Stimulated activated CD8-positive, alpha-beta memory T cell treated with anti-CD3 and anti-CD28 coated beads, Interleukin-2, amount 100 ng/mL, for 48 hours (primary cell): Measurements from ENCODE around the gene FAS.

Experiments
- DNase-seq, 2 donors: peaks; one replicate each; pipeline ENCODE4 v3.0.0-alpha.2; 2020; ENCODE audit warnings: low read depth in 2 of 2

FAS gene

GRCh38 chr10:89035461-89035860 lies 44.9 kb downstream of the FAS start:
- no peak for DNase-seq

DNA sequence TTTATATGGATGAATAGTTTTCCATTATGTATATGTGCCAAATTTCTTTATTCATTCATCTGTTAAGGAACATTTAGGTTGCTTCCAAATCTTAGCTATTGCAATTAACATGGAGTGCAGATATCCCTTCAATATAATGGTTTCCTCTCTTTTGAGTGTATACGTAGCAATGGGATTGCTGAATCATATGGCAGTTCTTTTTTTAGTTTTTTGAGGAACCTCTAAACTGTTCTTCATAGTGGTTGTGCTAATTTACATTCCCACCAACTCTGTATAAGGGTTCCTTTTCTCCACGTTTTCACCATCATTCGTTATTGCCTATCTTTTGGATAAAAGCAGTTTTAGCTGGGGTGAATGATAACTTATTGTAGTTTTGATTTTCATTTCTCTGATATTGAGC lies 46.5 kb downstream of the FAS start:
- no peak for DNase-seq

GRCh38 chr10:89042562-89042961 lies 52.0 kb downstream of the FAS start:
- DNase-seq, result no peak

DNA sequence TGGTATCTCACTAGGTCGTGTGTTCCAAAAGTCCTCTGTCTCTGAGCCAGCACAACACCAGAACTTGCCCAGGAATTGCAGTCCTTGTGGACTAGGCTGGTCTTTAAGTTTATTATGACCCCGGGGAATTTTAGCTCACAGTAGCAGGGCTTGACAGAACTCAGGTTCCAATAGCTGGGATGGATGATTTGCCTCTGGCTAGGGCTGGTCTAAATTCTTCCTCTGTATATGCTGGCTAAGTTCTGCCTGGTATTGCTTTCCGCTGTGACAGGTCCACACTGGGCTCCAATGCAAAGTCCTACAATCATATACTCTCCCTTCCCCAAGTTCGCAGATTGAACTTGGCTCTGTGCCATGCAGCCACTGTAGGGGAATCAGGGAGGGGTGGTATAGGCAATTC lies 52.5 kb downstream of the FAS start:
- no peak for DNase-seq

DNA sequence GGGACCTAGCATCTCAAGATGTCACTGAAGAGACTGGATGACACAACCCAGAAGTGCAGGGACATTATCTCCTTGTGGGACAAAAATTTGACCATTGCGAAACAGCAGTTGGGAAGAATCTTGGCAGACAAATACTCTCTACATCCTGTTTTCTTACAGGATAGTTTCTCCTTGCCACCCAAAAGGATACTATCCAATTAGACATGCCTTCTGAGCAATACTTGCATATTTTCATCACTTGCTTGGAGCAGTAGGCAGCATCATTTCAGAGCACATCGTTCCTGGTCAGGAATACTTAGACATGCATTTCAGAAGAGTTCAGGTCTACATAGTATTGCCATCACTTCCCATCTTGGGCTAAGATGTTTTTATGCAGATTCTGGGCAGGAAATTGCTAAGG lies 56.8 kb downstream of the FAS start:
- no peak for DNase-seq

- DNase-seq, result no peak
These were observed 61.0 kb downstream of the FAS start for GRCh38 chr10:89051593-89051992.

DNA sequence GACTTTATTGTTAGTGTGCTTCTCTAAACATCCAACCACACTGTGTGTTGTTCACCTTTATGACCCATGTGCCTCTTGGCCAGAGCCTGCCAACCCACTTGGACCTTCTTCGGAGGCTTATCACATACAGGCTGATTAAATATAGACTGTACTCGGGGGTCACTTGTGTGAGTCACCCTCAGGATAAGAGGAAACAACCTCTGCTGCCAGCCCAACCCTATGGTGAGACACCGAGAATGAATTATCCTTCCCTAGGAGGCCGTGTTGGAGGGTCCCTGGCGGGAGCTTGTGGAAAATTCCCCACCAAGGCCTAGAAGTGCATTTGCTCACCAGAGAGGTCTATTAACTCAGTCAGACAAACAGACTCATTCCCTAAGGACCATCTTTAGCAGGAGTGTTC lies 63.0 kb downstream of the FAS start:
- DNase-seq, result no peak

DNA sequence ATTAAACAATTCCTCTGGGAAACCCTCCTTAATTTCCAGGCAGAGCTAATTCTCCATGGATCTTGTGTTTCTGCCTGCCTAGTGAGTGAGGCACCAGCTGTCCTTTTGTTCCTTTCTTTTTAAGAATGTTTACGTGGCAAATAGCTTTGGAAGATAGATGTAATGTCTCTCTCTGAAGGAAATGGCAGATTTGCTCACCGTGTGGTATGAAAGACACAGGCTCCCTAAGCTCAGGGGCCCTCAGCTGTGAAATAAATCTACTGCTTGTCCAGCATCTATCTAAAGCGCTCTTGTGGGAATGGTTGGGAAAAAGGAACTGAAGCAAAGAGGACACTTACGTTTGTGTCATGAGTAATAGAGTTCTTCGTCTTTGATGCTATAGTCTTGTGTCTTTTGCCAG lies 64.6 kb downstream of the FAS start:
- DNase-seq, result no peak

GRCh38 chr10:89062861-89063260 lies 72.3 kb downstream of the FAS start:
- no peak for DNase-seq

- DNase-seq, result no peak
These were observed 72.9 kb downstream of the FAS start for GRCh38 chr10:89063465-89063864.

DNA sequence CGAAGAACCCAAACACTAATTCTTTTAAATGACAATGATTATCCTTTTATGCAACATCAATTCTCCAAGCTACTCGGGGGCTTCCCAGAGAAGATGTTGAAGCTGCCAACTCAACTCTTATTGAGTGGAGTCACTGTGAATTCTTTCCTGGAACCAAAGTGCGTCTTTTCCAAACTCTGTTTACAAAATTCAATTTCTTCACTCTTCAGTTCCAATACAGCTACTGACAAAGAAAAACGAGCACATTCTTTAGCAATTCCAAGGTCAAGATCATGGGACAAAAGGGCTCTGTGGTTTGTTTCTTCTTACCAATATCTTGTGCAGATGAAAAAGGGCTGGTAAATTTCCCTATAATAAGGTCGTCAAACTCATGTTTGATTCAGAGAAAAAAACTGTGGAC lies 74.2 kb downstream of the FAS start:
- DNase-seq, result no peak
